ENCODE results near the gene VTI1B. TPM values are rescaled to one million over a fixed set of nuclear protein-coding genes. Genes with fewer than 3 reads are reported as not detected.

The VTI1B gene
- total RNA-seq, 6 donors from 2014 or later, result 39.8 to 107 (median 57.5) TPM

- TF ChIP-seq POLR2AphosphoS5 (IDR thresholded peaks at IDR 0.05) (no peak), EP300 (IDR thresholded peaks at IDR 0.05) (no peak), POLR2A (IDR thresholded peaks at IDR 0.05) (no peak)
- TF ChIP-seq, protein P1, sequence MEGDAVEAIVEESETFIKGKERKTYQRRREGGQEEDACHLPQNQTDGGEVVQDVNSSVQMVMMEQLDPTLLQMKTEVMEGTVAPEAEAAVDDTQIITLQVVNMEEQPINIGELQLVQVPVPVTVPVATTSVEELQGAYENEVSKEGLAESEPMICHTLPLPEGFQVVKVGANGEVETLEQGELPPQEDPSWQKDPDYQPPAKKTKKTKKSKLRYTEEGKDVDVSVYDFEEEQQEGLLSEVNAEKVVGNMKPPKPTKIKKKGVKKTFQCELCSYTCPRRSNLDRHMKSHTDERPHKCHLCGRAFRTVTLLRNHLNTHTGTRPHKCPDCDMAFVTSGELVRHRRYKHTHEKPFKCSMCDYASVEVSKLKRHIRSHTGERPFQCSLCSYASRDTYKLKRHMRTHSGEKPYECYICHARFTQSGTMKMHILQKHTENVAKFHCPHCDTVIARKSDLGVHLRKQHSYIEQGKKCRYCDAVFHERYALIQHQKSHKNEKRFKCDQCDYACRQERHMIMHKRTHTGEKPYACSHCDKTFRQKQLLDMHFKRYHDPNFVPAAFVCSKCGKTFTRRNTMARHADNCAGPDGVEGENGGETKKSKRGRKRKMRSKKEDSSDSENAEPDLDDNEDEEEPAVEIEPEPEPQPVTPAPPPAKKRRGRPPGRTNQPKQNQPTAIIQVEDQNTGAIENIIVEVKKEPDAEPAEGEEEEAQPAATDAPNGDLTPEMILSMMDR (IDR thresholded peaks at IDR 0.05), result no peak
- no peaks in the 10 kb centered on the region for H3K9me3 ChIP-seq
- no peak overlapping the region for H3K27ac ChIP-seq
- DNase-seq, result peak in 1 of 2 donors; percentile 60
- no peak overlapping the region for H3K4me3 ChIP-seq
- peaks cover 0 to 52% (median 22%) of the 10 kb centered on the region in 4 donors for H3K36me3 ChIP-seq
- peak in 1 of 2 donors; percentile 76 for ATAC-seq (ENCODE audit: low FRiP score in 2 of 2)
- peaks cover 0 to 7% (median 1%) of the 10 kb centered on the region in 4 donors for H3K4me1 ChIP-seq
- WGBS, 2 donors, result 38 to 40% methylated on average over 2 of the region's 2 CpGs
- no peaks in the 10 kb centered on the region for H3K27me3 ChIP-seq
These were observed 6.5 kb upstream of the VTI1B start for GRCh38 chr14:67680941-67681340.

DNA sequence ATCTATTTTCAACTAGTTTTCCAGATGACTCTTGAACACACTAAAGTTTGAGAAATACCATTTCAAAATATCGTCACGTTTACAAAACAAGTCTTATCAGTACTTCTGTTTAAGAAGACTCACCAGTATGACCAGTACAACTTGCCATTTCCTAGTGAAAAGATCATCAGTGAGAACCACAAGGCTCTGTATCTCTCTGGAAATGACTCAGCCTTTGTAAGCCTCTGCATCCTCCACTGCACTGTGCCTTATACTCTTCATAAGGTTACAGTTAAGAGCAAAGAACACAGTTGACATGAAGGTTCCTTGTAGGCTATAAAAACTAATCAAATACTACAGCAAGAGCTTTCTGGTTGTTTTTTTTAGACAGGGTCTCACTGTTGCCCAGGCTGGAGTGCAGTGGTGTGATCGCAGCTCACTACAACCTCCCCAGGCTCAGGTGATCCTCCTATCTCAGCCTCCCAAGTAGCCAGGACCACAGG is 5.7 kb upstream of the VTI1B start:
- H3K4me1 ChIP-seq, result peaks cover 3 to 11% (median 6%) of the 10 kb centered on the region in 4 donors
- 66% methylated on average over 3 of the region's 3 CpGs for WGBS, 2 donors
- no peaks in the 10 kb centered on the region for H3K27me3 ChIP-seq
- peaks cover 0 to 44% (median 14%) of the 10 kb centered on the region in 4 donors for H3K36me3 ChIP-seq
- TF ChIP-seq, protein P1 (IDR thresholded peaks at IDR 0.05), result no peak
- TF ChIP-seq EP300 (IDR thresholded peaks at IDR 0.05) (no peak), POLR2A (IDR thresholded peaks at IDR 0.05) (no peak), POLR2AphosphoS5 (IDR thresholded peaks at IDR 0.05) (no peak)
- no peaks in the 10 kb centered on the region for H3K9me3 ChIP-seq
- ATAC-seq (ENCODE audit: low FRiP score in 2 of 2) (peak in 1 of 2 donors; percentile 36), DNase-seq (no peak)
- no peak overlapping the region for H3K4me3 ChIP-seq
- H3K27ac ChIP-seq, result no peak overlapping the region

GRCh38 chr14:67679006-67679405 is 4.6 kb upstream of the VTI1B start:
- H3K27ac ChIP-seq, result no peak overlapping the region
- H3K27me3 ChIP-seq, result no peaks in the 10 kb centered on the region
- WGBS, 2 donors, result 54 to 75% methylated on average over 2 of the region's 2 CpGs
- H3K4me1 ChIP-seq, result peaks cover 4 to 13% (median 7%) of the 10 kb centered on the region in 4 donors
- H3K36me3 ChIP-seq, result peaks cover 0 to 33% (median 6%) of the 10 kb centered on the region in 4 donors
- H3K4me3 ChIP-seq, result no peak overlapping the region
- ATAC-seq (ENCODE audit: low FRiP score in 2 of 2) (no peak), DNase-seq (no peak)
- TF ChIP-seq POLR2AphosphoS5 (IDR thresholded peaks at IDR 0.05), result no peak
- no peak for TF ChIP-seq EP300 (IDR thresholded peaks at IDR 0.05)
- H3K9me3 ChIP-seq, result no peaks in the 10 kb centered on the region

GRCh38 chr14:67675219-67675582 is 769 bp upstream of the VTI1B start:
- Histone ChIP-seq H3K27me3 (no peaks in the 10 kb centered on the region), H3K9me3 (no peaks in the 10 kb centered on the region), H3K4me3 (peak overlapping the region; percentile 52 to 97 (median 79)), H3K36me3 (peaks cover 0 to 13% (median 4%) of the 10 kb centered on the region in 4 donors), H3K4me1 (peaks cover 19 to 29% (median 24%) of the 10 kb centered on the region in 4 donors), H3K27ac (peak overlapping the region; percentile 96 to 99 (median 98))
- ATAC-seq (ENCODE audit: low FRiP score in 2 of 2) (no peak), DNase-seq (no peak)
- TF ChIP-seq, protein P1 (IDR thresholded peaks at IDR 0.05), result no peak
- TF ChIP-seq POLR2A (IDR thresholded peaks at IDR 0.05) (no peak), POLR2AphosphoS5 (IDR thresholded peaks at IDR 0.05) (no peak), EP300 (IDR thresholded peaks at IDR 0.05) (no peak)
- 38 to 42% methylated on average over 15 of the region's 16 CpGs for WGBS, 2 donors

DNA sequence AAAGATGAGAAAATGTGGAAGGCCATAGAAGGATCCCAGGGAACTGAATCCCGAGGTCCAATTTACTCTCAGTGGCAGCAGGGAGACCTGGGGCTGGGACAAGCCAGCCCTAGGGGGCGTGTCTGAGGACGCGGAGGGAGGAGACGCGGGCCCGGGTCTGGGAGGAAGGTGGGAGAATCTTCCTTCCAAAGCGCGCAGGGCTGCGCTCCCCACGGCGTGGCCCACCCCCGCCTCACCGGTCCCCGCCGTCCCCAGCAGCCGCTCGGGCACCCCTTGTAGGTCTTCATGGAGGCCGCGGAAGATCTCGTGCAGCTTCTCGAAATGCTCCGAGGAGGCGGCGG is 323 bp downstream of the VTI1B start:
- DNase-seq (peak in 1 of 2 donors; percentile 79), ATAC-seq (ENCODE audit: low FRiP score in 2 of 2) (peak; percentile 87 to 89)
- 0% methylated on average over 9 of the region's 25 CpGs for WGBS, 2 donors
- Histone ChIP-seq H3K9me3 (no peaks in the 10 kb centered on the region), H3K36me3 (peaks cover 0 to 13% (median 4%) of the 10 kb centered on the region in 4 donors), H3K4me3 (peak overlapping the region; percentile 52 to 97 (median 79)), H3K27ac (peak overlapping the region; percentile 96 to 99 (median 98)), H3K27me3 (no peaks in the 10 kb centered on the region), H3K4me1 (peaks cover 19 to 27% (median 24%) of the 10 kb centered on the region in 4 donors)
- TF ChIP-seq, protein P1 (IDR thresholded peaks at IDR 0.05), result peak in 2 of 6 experiments; percentile 9 to 14
- no peak for TF ChIP-seq EP300 (IDR thresholded peaks at IDR 0.05)
